H9 (cell line): ENCODE measurements around the gene KRT80. TPM values are rescaled to one million over a fixed set of nuclear protein-coding genes. Genes with fewer than 3 reads are reported as not detected.

ENCODE experiments used
- DNase-seq: peaks from one replicate; pipeline ENCODE4 v3.0.0-alpha.2; 2017
- H2AFZ ChIP-seq: one replicate; pipeline ENCODE4 v1.6.1; 2013; ENCODE audit warnings: mild to moderate bottlenecking, low read length, control low read depth, moderate library complexity
- H2AK5ac ChIP-seq: 2 replicates; pipeline ENCODE4 v1.6.1; 2013; ENCODE audit warnings: low read length, control low read depth, mixed read lengths; ENCODE audit not compliant: insufficient read length
- H2BK120ac ChIP-seq: one replicate; pipeline ENCODE4 v1.6.1; 2013; ENCODE audit warnings: low read depth, mild to moderate bottlenecking, low read length, control low read depth, inconsistent platforms; ENCODE audit not compliant: poor library complexity, severe bottlenecking
- H2BK12ac ChIP-seq: 2 replicates; pipeline ENCODE4 v1.6.1; 2013; ENCODE audit warnings: low read length, control low read depth, mixed read lengths, low read depth; ENCODE audit not compliant: insufficient read length
- H2BK15ac ChIP-seq: 2 replicates; pipeline ENCODE4 v1.6.1; 2013; ENCODE audit warnings: low read depth, low read length, control low read depth
- H2BK20ac ChIP-seq: one replicate; pipeline ENCODE4 v1.6.1; 2013; ENCODE audit warnings: low read depth, mild to moderate bottlenecking, low read length, control low read depth, inconsistent platforms; ENCODE audit not compliant: poor library complexity, severe bottlenecking
- H2BK5ac ChIP-seq: 2 replicates; pipeline ENCODE4 v1.6.1; 2013; ENCODE audit warnings: low read length, control low read depth, mixed read lengths; ENCODE audit not compliant: insufficient read length
- H3K14ac ChIP-seq: 2 replicates; pipeline ENCODE4 v1.6.1; 2013; ENCODE audit warnings: low read length, control low read depth; ENCODE audit not compliant: insufficient read depth
- H3K18ac ChIP-seq: 2 replicates; pipeline ENCODE4 v1.6.1; 2013; ENCODE audit warnings: low read depth, mild to moderate bottlenecking, mixed read lengths, low read length, control low read depth; ENCODE audit not compliant: insufficient read length
- H3K23ac ChIP-seq: 2 replicates; pipeline ENCODE4 v1.6.1; 2013; ENCODE audit warnings: low read length, control low read depth, mixed read lengths, low read depth; ENCODE audit not compliant: insufficient read length
- H3K23me2 ChIP-seq: 2 replicates; pipeline ENCODE4 v1.6.1; 2013; ENCODE audit warnings: low read depth, mild to moderate bottlenecking, mixed read lengths, low read length, control low read depth; ENCODE audit not compliant: insufficient read length, poor library complexity, severe bottlenecking
- H3K27ac ChIP-seq: 2 replicates; pipeline ENCODE4 v1.5.1; 2013; ENCODE audit warnings: low read length, control low read depth, mixed read lengths, low read depth; ENCODE audit not compliant: insufficient read length
- H3K27me3 ChIP-seq: 2 replicates; pipeline ENCODE4 v1.6.1; 2013; ENCODE audit warnings: low read length, control low read depth, inconsistent platforms; ENCODE audit not compliant: insufficient read depth
- H3K4ac ChIP-seq: 2 replicates; pipeline ENCODE4 v1.6.1; 2013; ENCODE audit warnings: low read depth, mild to moderate bottlenecking, control low read depth, inconsistent platforms, low read length, moderate library complexity
- H3K4me1 ChIP-seq: 2 replicates; pipeline ENCODE4 v1.6.1; 2013; ENCODE audit warnings: low read length, control low read depth, inconsistent platforms; ENCODE audit not compliant: insufficient read depth
- H3K4me2 ChIP-seq: 2 replicates; pipeline ENCODE4 v1.6.1; 2013; ENCODE audit warnings: low read length, control low read depth, mixed read lengths; ENCODE audit not compliant: insufficient read length, insufficient read depth
- H3K56ac ChIP-seq: 2 replicates; pipeline ENCODE4 v1.6.1; 2013; ENCODE audit warnings: low read depth, mild to moderate bottlenecking, mixed read lengths, low read length, control low read depth; ENCODE audit not compliant: insufficient read length
- H3K79me1 ChIP-seq: 2 replicates; pipeline ENCODE4 v1.6.1; 2013; ENCODE audit warnings: low read depth, mild to moderate bottlenecking, moderate library complexity, low read length, control low read depth, inconsistent platforms; ENCODE audit not compliant: insufficient read depth, poor library complexity, severe bottlenecking
- H3K79me2 ChIP-seq: 2 replicates; pipeline ENCODE4 v1.6.1; 2013; ENCODE audit warnings: low read length, control low read depth, inconsistent platforms; ENCODE audit not compliant: insufficient read depth
- H3K9ac ChIP-seq: 2 replicates; pipeline ENCODE4 v1.6.1; 2013; ENCODE audit warnings: low read length, control low read depth, mixed read lengths; ENCODE audit not compliant: insufficient read length; ENCODE audit errors: extremely low read depth
- H3K9me3 ChIP-seq: one replicate; pipeline ENCODE4 v1.6.1; 2013; ENCODE audit warnings: low read depth, low read length, inconsistent platforms; ENCODE audit not compliant: control insufficient read depth
- H3T11ph ChIP-seq: one replicate; pipeline ENCODE4 v1.6.1; 2013; ENCODE audit warnings: mild to moderate bottlenecking, low read length, control low read depth, inconsistent platforms
- H4K20me1 ChIP-seq: one replicate; pipeline ENCODE4 v1.6.1; 2013; ENCODE audit not compliant: control insufficient read depth, insufficient read length, insufficient read depth
- H4K5ac ChIP-seq: 2 replicates; pipeline ENCODE4 v1.6.1; 2013; ENCODE audit warnings: low read depth, mild to moderate bottlenecking, mixed read lengths, low read length, control low read depth; ENCODE audit not compliant: insufficient read length
- H4K8ac ChIP-seq: replicated peaks from 2 replicates; pipeline ENCODE4 v1.6.1; 2013; ENCODE audit warnings: low read length, control low read depth, mixed read lengths, low read depth; ENCODE audit not compliant: insufficient read length
- H4K91ac ChIP-seq: 2 replicates; pipeline ENCODE4 v1.6.1; 2013; ENCODE audit warnings: low read depth, mild to moderate bottlenecking, moderate library complexity, mixed read lengths, low read length, control low read depth; ENCODE audit not compliant: insufficient read length
- H3K27ac Mint-ChIP-seq, 3 experiments: 2 replicates in 2 of 3; 3 replicates in 1 of 3; pipeline ENCODE4 v1.8.0; 2020 to 2021; ENCODE audit warnings: mixed read lengths in 3 of 3, mild to moderate bottlenecking in 1 of 3, moderate library complexity in 1 of 3
- H3K27me3 Mint-ChIP-seq: 2 replicates; pipeline ENCODE4 v1.8.0; 2021; ENCODE audit warnings: low read depth, mild to moderate bottlenecking, moderate library complexity, mixed read lengths
- H3K36me3 Mint-ChIP-seq, 3 experiments: 2 replicates in 2 of 3; 3 replicates in 1 of 3; pipeline ENCODE4 v1.8.0; 2020 to 2021; ENCODE audit warnings: low read depth in 3 of 3, mixed read lengths in 3 of 3; ENCODE audit not compliant: insufficient read depth in 1 of 3
- H3K4me1 Mint-ChIP-seq, 2 experiments: 2 replicates each; pipeline ENCODE4 v1.8.0; 2020; ENCODE audit warnings: mixed read lengths in 2 of 2
- H3K4me3 Mint-ChIP-seq, 2 experiments: 2 replicates in 1 of 2; 3 replicates in 1 of 2; pipeline ENCODE4 v1.8.0; 2020 to 2021; ENCODE audit warnings: mild to moderate bottlenecking in 2 of 2, mixed read lengths in 2 of 2, moderate library complexity in 1 of 2
- H3K9me3 Mint-ChIP-seq, 2 experiments: 2 replicates in 1 of 2; 3 replicates in 1 of 2; pipeline ENCODE4 v1.8.0; 2020; ENCODE audit warnings: mild to moderate bottlenecking in 2 of 2, mixed read lengths in 2 of 2, moderate library complexity in 1 of 2
- WGBS: extraction: QIAGEN DNeasy Blood & Tissue Kit; methylation state at CpG from one replicate; pipeline ENCODE4 v1.1.7; 2013; ENCODE audit warnings: missing lambda C conversion rate, low lambda C conversion rate, mixed read lengths; ENCODE audit not compliant: insufficient read length; ENCODE audit errors: extremely low coverage; 5-methylcytosine and 5-hydroxymethylcytosine counted together
- total RNA-seq: library from RNA; stranded (reverse); gene quantifications from 2 replicates; pipeline ENCODE4 v1.2.1, GENCODE V29; 2021
- TF ChIP-seq, protein P1 (sequence below): fragments of 200-600 bp; sonication (generic); conservative IDR thresholded peaks from 3 replicates; pipeline ENCODE4 v1.8.0; 2021; ENCODE audit warnings: antibody characterized with exemption, mild to moderate bottlenecking

KRT80 gene
- total RNA-seq, 1 experiment from 2014 or later = not detected

DNA sequence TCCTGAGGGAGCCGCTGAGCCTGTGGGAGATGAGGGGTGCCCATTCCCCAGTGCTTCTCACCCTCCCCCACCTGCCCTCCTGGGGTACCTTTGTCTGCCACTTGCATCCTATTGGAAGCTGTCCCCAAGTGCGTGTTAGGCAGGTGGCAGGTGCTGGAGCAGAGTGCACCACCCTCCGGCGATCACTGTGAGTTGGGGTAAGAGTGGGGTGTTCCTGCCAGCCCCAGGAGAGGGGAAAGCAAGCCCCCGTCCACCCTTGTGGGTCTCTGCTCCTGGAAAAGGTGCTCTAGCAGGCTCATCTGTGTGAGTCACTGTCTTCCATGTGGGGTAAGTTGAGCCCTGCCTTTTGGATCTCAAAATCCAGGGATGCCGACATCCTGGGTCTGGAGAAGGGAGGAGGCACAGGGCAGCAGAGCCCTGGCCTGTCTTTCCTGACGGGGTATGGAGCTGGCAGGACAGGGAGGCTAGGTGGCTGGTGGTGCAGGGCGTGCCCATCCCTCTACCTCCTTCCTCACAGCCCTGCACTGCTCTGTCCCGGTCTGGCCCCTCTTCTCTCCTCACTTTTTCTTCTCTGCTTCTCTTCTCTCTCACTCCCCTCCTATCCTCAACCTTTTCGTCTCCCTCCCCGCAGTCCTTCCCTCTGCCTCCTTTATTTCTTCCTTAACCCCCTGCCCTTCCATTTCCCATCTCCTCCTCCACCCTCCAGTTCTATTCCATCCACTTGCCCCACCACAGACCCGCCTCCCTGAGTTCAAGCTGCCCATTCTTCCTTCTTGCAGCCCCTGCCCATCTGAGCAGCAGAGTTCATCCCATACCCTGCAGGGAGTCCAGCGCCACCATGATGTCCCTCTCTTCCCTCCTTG is 21.1 kb upstream of the KRT80 start:
- Histone ChIP-seq H3K79me2 (no peaks in the 10 kb centered on the region), H2BK5ac (no peak overlapping the region), H3K23me2 (no peaks in the 10 kb centered on the region), H2BK12ac (no peak overlapping the region), H2BK15ac (no peak overlapping the region), H3K27me3 (no peaks in the 10 kb centered on the region), H4K20me1 (no peaks in the 10 kb centered on the region), H2BK20ac (no peak overlapping the region), H3K56ac (no peak overlapping the region), H3K23ac (no peak overlapping the region), H3K4ac (no peak overlapping the region), H4K91ac (no peak overlapping the region), H2AK5ac (no peak overlapping the region), H3K9ac (no peak overlapping the region), H4K8ac (no peak overlapping the region), H3K4me2 (no peak overlapping the region), H3K9me3 (no peaks in the 10 kb centered on the region), H3K79me1 (no peaks in the 10 kb centered on the region), H4K5ac (no peak overlapping the region), H3K4me1 (no peaks in the 10 kb centered on the region), H3K18ac (no peak overlapping the region), H3T11ph (no peak overlapping the region), H2AFZ (no peak overlapping the region), H2BK120ac (no peak overlapping the region), H3K27ac (no peak overlapping the region), H3K14ac (no peak overlapping the region)
- Mint-ChIP-seq H3K36me3 (no peaks in the 10 kb centered on the region), H3K4me3 (no peak overlapping the region), H3K4me1 (peaks cover 4 to 21% of the 10 kb centered on the region in 2 experiments), H3K27me3 (peaks cover 9% of the 10 kb centered on the region), H3K9me3 (no peaks in the 10 kb centered on the region), H3K27ac (no peak overlapping the region)
- 100% methylated on average over 2 of the region's 13 CpGs for WGBS
- TF ChIP-seq, protein P1, sequence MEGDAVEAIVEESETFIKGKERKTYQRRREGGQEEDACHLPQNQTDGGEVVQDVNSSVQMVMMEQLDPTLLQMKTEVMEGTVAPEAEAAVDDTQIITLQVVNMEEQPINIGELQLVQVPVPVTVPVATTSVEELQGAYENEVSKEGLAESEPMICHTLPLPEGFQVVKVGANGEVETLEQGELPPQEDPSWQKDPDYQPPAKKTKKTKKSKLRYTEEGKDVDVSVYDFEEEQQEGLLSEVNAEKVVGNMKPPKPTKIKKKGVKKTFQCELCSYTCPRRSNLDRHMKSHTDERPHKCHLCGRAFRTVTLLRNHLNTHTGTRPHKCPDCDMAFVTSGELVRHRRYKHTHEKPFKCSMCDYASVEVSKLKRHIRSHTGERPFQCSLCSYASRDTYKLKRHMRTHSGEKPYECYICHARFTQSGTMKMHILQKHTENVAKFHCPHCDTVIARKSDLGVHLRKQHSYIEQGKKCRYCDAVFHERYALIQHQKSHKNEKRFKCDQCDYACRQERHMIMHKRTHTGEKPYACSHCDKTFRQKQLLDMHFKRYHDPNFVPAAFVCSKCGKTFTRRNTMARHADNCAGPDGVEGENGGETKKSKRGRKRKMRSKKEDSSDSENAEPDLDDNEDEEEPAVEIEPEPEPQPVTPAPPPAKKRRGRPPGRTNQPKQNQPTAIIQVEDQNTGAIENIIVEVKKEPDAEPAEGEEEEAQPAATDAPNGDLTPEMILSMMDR = no peak
- DNase-seq = no peak
